CD4-positive, alpha-beta T cell treated with Interleukin-15 for 4 hours (primary cell): ENCODE measurements around the gene CLK2.
A peak's percentile ranks its signal among the peaks of the same experiment; 100 is the strongest.
"Not testable (repeated sequence)": the region's sequence is repeated elsewhere in the genome, so short reads cannot be mapped to it uniquely, and the experiment has no call there.

ENCODE experiments used
- DNase-seq: peaks from one replicate; pipeline ENCODE4 v3.0.0-alpha.2; 2020; ENCODE audit warnings: low spot score

CLK2 gene

GRCh38 chr1:155266553-155266952, 6.8 kb downstream of the CLK2 start:
- no peak for DNase-seq

- DNase-seq: no peak
These were observed 10.2 kb downstream of the CLK2 start for GRCh38 chr1:155263067-155263466.

- peak; percentile 89 for DNase-seq
These were observed 11.2 kb downstream of the CLK2 start, which contains the start of gene SCAMP3 for GRCh38 chr1:155261852-155262673. TSS of gene SCAMP3 (minus strand) at chr1:155262360. CDS start at chr1:155262151, 209 bp downstream.

- no peak for DNase-seq
These were observed 11.8 kb downstream of the CLK2 start for GRCh38 chr1:155261493-155261851.

- no peak for DNase-seq
These were observed 13.0 kb downstream of the CLK2 start for GRCh38 chr1:155260276-155260675.

- no peak for DNase-seq
These were observed 17.0 kb downstream of the CLK2 start for GRCh38 chr1:155256058-155256852.

- DNase-seq: peak; percentile 75
These were observed 17.9 kb downstream of the CLK2 start, which contains the start of gene ENTREP3 for GRCh38 chr1:155255243-155256007. TSS of gene ENTREP3 (minus strand) at chr1:155255483. CDS start at chr1:155254877, 606 bp downstream.

GRCh38 chr1:155254714-155255242, 18.5 kb downstream of the CLK2 start:
- DNase-seq: no peak

- no peak for DNase-seq
These were observed 19.0 kb downstream of the CLK2 start for GRCh38 chr1:155254228-155254713.

- no peak for DNase-seq
These were observed 19.5 kb downstream of the CLK2 start for GRCh38 chr1:155253797-155254196.

GRCh38 chr1:155253208-155253607, 20.1 kb downstream of the CLK2 start:
- DNase-seq: no peak

GRCh38 chr1:155251566-155251965, 21.7 kb downstream of the CLK2 start:
- DNase-seq: no peak

- DNase-seq: peak; percentile 95
These were observed 22.5 kb downstream of the CLK2 start for GRCh38 chr1:155250633-155251449.

- no peak for DNase-seq
These were observed 23.1 kb downstream of the CLK2 start for GRCh38 chr1:155250246-155250632.

GRCh38 chr1:155247667-155248553, 25.4 kb downstream of the CLK2 start:
- DNase-seq: no peak

- not testable (repeated sequence) for DNase-seq
These were observed 26.5 kb downstream of the CLK2 start for GRCh38 chr1:155246796-155247195.

GRCh38 chr1:155245163-155245524, 28.2 kb downstream of the CLK2 start:
- no peak for DNase-seq

GRCh38 chr1:155244368-155245162, 28.7 kb downstream of the CLK2 start:
- DNase-seq: peak; percentile 97

- DNase-seq: no peak
These were observed 30.4 kb downstream of the CLK2 start for GRCh38 chr1:155242805-155243358.
